Endothelial cell of umbilical vein (primary cell): ENCODE data around the gene ITGB8. TPM values are rescaled to one million over a fixed set of nuclear protein-coding genes. Genes with fewer than 3 reads are reported as not detected.

Experiments
- BruUV-seq: library from RNA; stranded (reverse); fragments of 400-500 nt; replicated peaks from 2 replicates; lab custom pipeline; 2021; lab: Mats Ljungman, UMichigan
- CTCF ChIA-PET: fragments of 300-600, 350-600 bp; sonication (Branson Sonifier 250); formaldehyde crosslinking; loops from one replicate; lab custom pipeline; 2021; ENCODE audit warnings: antibody characterized with exemption, inconsistent platforms; lab: Charles Lee
- POLR2A ChIA-PET: fragments of 300-600, 350-600 bp; sonication (Branson Sonifier 250); formaldehyde crosslinking; loops from one replicate; lab custom pipeline; 2021; ENCODE audit warnings: antibody characterized with exemption, inconsistent platforms; lab: Charles Lee
- DNase-seq: peaks from one replicate; pipeline ENCODE4 v3.0.0-alpha.2; 2011; ENCODE audit warnings: low read depth, low spot score
- FAIRE-seq: peaks from 2 replicates; lab custom pipeline; 2011; peaks lifted over from hg19 to GRCh38; lab: Jason Lieb, UNC
- H2AFZ ChIP-seq: 2 replicates; pipeline ENCODE4 v1.6.0; 2012; ENCODE audit warnings: low read depth, low read length, control low read depth, inconsistent platforms
- H3K27ac ChIP-seq: 2 replicates; pipeline ENCODE4 v1.5.1; 2011; ENCODE audit warnings: low read depth, mild to moderate bottlenecking, control low read depth, low read length, moderate library complexity; ENCODE audit not compliant: insufficient read depth
- H3K27me3 ChIP-seq, 2 experiments: 2 replicates each; pipeline versions ENCODE4 v1.6.0 to v1.6.1; 2011; ENCODE audit warnings: low read length in 2 of 2, mixed read lengths in 1 of 2; ENCODE audit not compliant: control insufficient read depth in 2 of 2, insufficient read depth in 2 of 2
- H3K36me3 ChIP-seq, 2 experiments: 2 replicates in 1 of 2; 3 replicates in 1 of 2; pipeline ENCODE4 v1.5.1; 2011; ENCODE audit warnings: low read length in 2 of 2, mild to moderate bottlenecking in 1 of 2, moderate library complexity in 1 of 2; ENCODE audit not compliant: control insufficient read depth in 2 of 2, insufficient read depth in 2 of 2; ENCODE audit errors: extremely low read depth in 1 of 2
- H3K4me1 ChIP-seq: 3 replicates; pipeline ENCODE4 v1.5.1; 2011; ENCODE audit warnings: mild to moderate bottlenecking, low read length; ENCODE audit not compliant: control insufficient read depth, insufficient read depth; ENCODE audit errors: extremely low read depth
- H3K4me2 ChIP-seq: 2 replicates; pipeline ENCODE4 v1.6.1; 2011; ENCODE audit warnings: low read length, control low read depth, mixed read lengths; ENCODE audit not compliant: insufficient read depth
- H3K4me3 ChIP-seq, 3 experiments: fragments of 200-600 bp in 1 of 3; sonication (generic), shearing (Covaris generic) in 1 of 3; replicated peaks in 1 of 3; 2 replicates each; pipeline ENCODE4 v1.5.1; 2011 to 2016; ENCODE audit warnings: control low read depth in 3 of 3, low read length in 3 of 3, mild to moderate bottlenecking in 2 of 3, inconsistent platforms in 1 of 3, low read depth in 1 of 3, moderate library complexity in 1 of 3; ENCODE audit not compliant: insufficient read depth in 1 of 3
- H3K79me2 ChIP-seq: 2 replicates; pipeline ENCODE4 v1.6.0; 2012; ENCODE audit warnings: low read length, inconsistent platforms; ENCODE audit not compliant: control insufficient read depth, insufficient read depth
- H3K9ac ChIP-seq: replicated peaks from 2 replicates; pipeline ENCODE3; 2011; ENCODE audit warnings: low read length, control low read depth; ENCODE audit not compliant: insufficient read depth; ENCODE audit errors: extremely low read depth
- H3K9me1 ChIP-seq: replicated peaks from 3 replicates; pipeline ENCODE4 v1.6.0; 2011; ENCODE audit warnings: mild to moderate bottlenecking, low read length; ENCODE audit not compliant: control insufficient read depth, insufficient read depth; ENCODE audit errors: extremely low read depth
- H3K9me3 ChIP-seq: replicated peaks from 2 replicates; pipeline ENCODE4 v1.5.1; 2012; ENCODE audit warnings: low read length, inconsistent platforms; ENCODE audit not compliant: control insufficient read depth, insufficient read depth
- H4K20me1 ChIP-seq: replicated peaks from 2 replicates; pipeline ENCODE3; 2011; ENCODE audit warnings: mild to moderate bottlenecking, low read length; ENCODE audit not compliant: control insufficient read depth, insufficient read depth; ENCODE audit errors: extremely low read depth
- EZH2 ChIP-seq: IDR thresholded peaks from 2 replicates; pipeline ENCODE4 v1.6.1; 2012; ENCODE audit warnings: borderline replicate concordance, low read depth, mild to moderate bottlenecking, moderate library complexity, low read length, inconsistent platforms; ENCODE audit not compliant: severe bottlenecking
- FOS ChIP-seq: IDR thresholded peaks from 2 replicates; pipeline ENCODE4 v1.6.1; 2011; ENCODE audit warnings: mild to moderate bottlenecking, low read length, moderate library complexity, borderline replicate concordance; ENCODE audit not compliant: insufficient read depth
- GATA2 ChIP-seq: IDR thresholded peaks from 2 replicates; pipeline ENCODE4 v1.7.0; 2011; ENCODE audit warnings: low read depth, mild to moderate bottlenecking, moderate library complexity, mixed read lengths, low read length; ENCODE audit not compliant: insufficient read length, insufficient read depth
- POLR2AphosphoS5 ChIP-seq: IDR thresholded peaks from 2 replicates; pipeline ENCODE4 v1.6.1; 2012; ENCODE audit warnings: low read depth, mild to moderate bottlenecking, control low read depth, low read length, moderate library complexity; ENCODE audit not compliant: insufficient read depth
- dilution Hi-C: fragments of 300-500 bp; cut with MboI; formaldehyde crosslinking; loops from one replicate; pipeline ENCODE4 v1.15.0; 2019; ENCODE audit warnings: low sequenced_read_pairs; ENCODE audit not compliant: extremely low pct_ligation_motif_present
- intact Hi-C: fragments of 100-400 bp; cut with micrococcal nuclease; formaldehyde crosslinking; loops from one replicate; pipeline ENCODE4 v1.10.0; 2022
- polyA plus RNA-seq, 4 experiments: library from polyadenylated mRNA; depleted of rRNA in 3 of 4; stranded (reverse) in 3 of 4; unstranded in 1 of 4; fragments of >200 nt; gene quantifications; 2 replicates each; pipeline versions ENCODE4 v1.2.1 to v1.2.3, GENCODE V29; 2011 to 2012; ENCODE audit warnings: missing spikeins in 1 of 4
- total RNA-seq: library from RNA; stranded (reverse); gene quantifications from 2 replicates; pipeline ENCODE4 v1.2.3, GENCODE V29; 2021
- TF ChIP-seq, protein P1 (sequence below), 2 donors: IDR thresholded peaks; 1 replicate in 1 of 2; 2 replicates in 1 of 2; pipeline ENCODE4 v1.5.1; 2011; ENCODE audit warnings: low read length in 2 of 2, mild to moderate bottlenecking in 2 of 2, moderate library complexity in 2 of 2, control low read depth in 1 of 2, inconsistent platforms in 1 of 2, low read depth in 1 of 2; ENCODE audit not compliant: insufficient read depth in 1 of 2; ENCODE audit errors: extremely low read depth in 1 of 2

The ITGB8 gene
- total and polyA plus RNA-seq, 2 donors (not counting 3 experiments of a cell fraction or from before 2014, with no cell fraction given) = 2.9 to 8.2 TPM

DNA sequence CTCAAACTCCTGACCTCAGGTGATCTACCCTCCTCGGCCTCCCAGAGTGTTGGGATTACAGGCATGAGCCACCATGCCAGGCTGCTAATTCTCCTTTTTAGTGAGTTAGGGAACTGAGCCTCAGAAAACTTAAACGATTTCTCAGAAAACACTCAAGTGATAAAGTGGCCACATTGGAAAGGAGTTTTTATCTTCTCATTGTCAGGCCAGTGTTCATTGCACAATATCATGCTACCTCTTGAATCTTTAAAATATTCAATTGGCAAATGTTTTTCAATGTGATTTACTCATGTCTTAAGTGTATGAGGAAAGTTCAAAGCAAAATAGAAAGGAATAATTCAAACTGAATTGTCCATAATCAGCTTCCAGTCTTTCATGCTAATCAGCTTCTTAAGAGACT is 80.7 kb downstream of the ITGB8 start:
- Histone ChIP-seq H3K4me3 (no peak overlapping the region), H3K27ac (no peak overlapping the region), H3K4me1 (peaks cover 21% of the 10 kb centered on the region), H3K27me3 (no peaks in the 10 kb centered on the region), H3K79me2 (no peaks in the 10 kb centered on the region), H3K9me3 (no peaks in the 10 kb centered on the region), H3K9me1 (no peaks in the 10 kb centered on the region), H3K9ac (no peak overlapping the region), H3K36me3 (no peaks in the 10 kb centered on the region), H4K20me1 (no peaks in the 10 kb centered on the region), H2AFZ (no peak overlapping the region), H3K4me2 (no peak overlapping the region)
- TF ChIP-seq FOS (no peak), POLR2AphosphoS5 (no peak), EZH2 (no peak), GATA2 (no peak)
- TF ChIP-seq, protein P1, sequence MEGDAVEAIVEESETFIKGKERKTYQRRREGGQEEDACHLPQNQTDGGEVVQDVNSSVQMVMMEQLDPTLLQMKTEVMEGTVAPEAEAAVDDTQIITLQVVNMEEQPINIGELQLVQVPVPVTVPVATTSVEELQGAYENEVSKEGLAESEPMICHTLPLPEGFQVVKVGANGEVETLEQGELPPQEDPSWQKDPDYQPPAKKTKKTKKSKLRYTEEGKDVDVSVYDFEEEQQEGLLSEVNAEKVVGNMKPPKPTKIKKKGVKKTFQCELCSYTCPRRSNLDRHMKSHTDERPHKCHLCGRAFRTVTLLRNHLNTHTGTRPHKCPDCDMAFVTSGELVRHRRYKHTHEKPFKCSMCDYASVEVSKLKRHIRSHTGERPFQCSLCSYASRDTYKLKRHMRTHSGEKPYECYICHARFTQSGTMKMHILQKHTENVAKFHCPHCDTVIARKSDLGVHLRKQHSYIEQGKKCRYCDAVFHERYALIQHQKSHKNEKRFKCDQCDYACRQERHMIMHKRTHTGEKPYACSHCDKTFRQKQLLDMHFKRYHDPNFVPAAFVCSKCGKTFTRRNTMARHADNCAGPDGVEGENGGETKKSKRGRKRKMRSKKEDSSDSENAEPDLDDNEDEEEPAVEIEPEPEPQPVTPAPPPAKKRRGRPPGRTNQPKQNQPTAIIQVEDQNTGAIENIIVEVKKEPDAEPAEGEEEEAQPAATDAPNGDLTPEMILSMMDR (IDR thresholded peaks at IDR 0.05; ENCODE audit: extremely low read depth in 1 of 2, insufficient read depth in 1 of 2, low read depth in 1 of 2, low read length in 2 of 2) = no peak
- intact Hi-C loops (no loop called here), dilution Hi-C loops (no loop called here)
- DNase-seq = no peak
- FAIRE-seq = no peak
- BruUV-seq = no TSS peak
- POLR2A ChIA-PET = interaction anchor here (0.6 kb wide), 1 partner anchor 186 kb away, joined by 3 read pairs; no protein-coding TSS in a partner anchor
- CTCF ChIA-PET = interaction anchor here (0.6 to 1.4 kb wide), 4 partner anchors 9 to 494 kb away, joined by 3 to 6 read pairs (median 3); no protein-coding TSS in a partner anchor
